Ovary (tissue), 3 donors: ENCODE results near the gene PBX4.

Experiments
- CTCF ChIP-seq, 3 donors: fragments of 450-650 bp in 2 of 3; fragments of 200-600 bp in 1 of 3; IDR thresholded peaks; one replicate each; pipeline versions ENCODE4 v1.5.1 to v1.8.0; 2016 to 2022; ENCODE audit warnings: antibody characterized with exemption in 3 of 3, mild to moderate bottlenecking in 1 of 3
- EP300 ChIP-seq: sonication (generic); formaldehyde crosslinking; IDR thresholded peaks from one replicate; pipeline ENCODE4 v1.6.1; 2017; ENCODE audit warnings: antibody characterized with exemption
- POLR2A ChIP-seq: fragments of 450-650 bp; IDR thresholded peaks from one replicate; pipeline ENCODE4 v1.6.1; 2017; ENCODE audit warnings: antibody characterized with exemption, mild to moderate bottlenecking, moderate library complexity
- donor health status: DM: no; HTN: no; CAD: no.

GRCh38 chr19:19551853-19552192 is 66.7 kb downstream of the PBX4 start:
- TF ChIP-seq CTCF (IDR thresholded peaks at IDR 0.05) (no peak), POLR2A (no peak), EP300 (no peak)
